ENCODE data around the gene ATXN10.

Gene ATXN10

GRCh38 chr22:45768490-45768889 lies 96.9 kb downstream of the ATXN10 start:
- no peak for DNase-seq

GRCh38 chr22:45769569-45770210 lies 98.1 kb downstream of the ATXN10 start:
- no peak for DNase-seq

- no peak for DNase-seq
These were observed 98.9 kb downstream of the ATXN10 start for GRCh38 chr22:45770506-45770905.

GRCh38 chr22:45771057-45771456 lies 99.4 kb downstream of the ATXN10 start:
- DNase-seq = no peak

GRCh38 chr22:45771711-45772110 lies 100.1 kb downstream of the ATXN10 start:
- DNase-seq = no peak

- no peak for DNase-seq
These were observed 101.1 kb downstream of the ATXN10 start for GRCh38 chr22:45772743-45773142.

- DNase-seq = no peak
These were observed 102.5 kb downstream of the ATXN10 start for GRCh38 chr22:45774001-45774670.

- no peak for DNase-seq
These were observed 103.4 kb downstream of the ATXN10 start for GRCh38 chr22:45775062-45775461.

- DNase-seq = no peak
These were observed 104.1 kb downstream of the ATXN10 start for GRCh38 chr22:45775569-45776312.

- DNase-seq = no peak
These were observed 104.6 kb downstream of the ATXN10 start for GRCh38 chr22:45776313-45776585.

GRCh38 chr22:45777046-45777851 lies 105.6 kb downstream of the ATXN10 start:
- no peak for DNase-seq

GRCh38 chr22:45777852-45778375 lies 106.3 kb downstream of the ATXN10 start:
- DNase-seq = no peak

- no peak for DNase-seq
These were observed 109.8 kb downstream of the ATXN10 start for GRCh38 chr22:45781459-45781858.

- no peak for DNase-seq
These were observed 110.3 kb downstream of the ATXN10 start for GRCh38 chr22:45781966-45782365.

GRCh38 chr22:45783021-45783420 lies 111.4 kb downstream of the ATXN10 start:
- DNase-seq = no peak

- no peak for DNase-seq
These were observed 112.1 kb downstream of the ATXN10 start for GRCh38 chr22:45783690-45784089.

- no peak for DNase-seq
These were observed 113.0 kb downstream of the ATXN10 start for GRCh38 chr22:45784357-45785277.

GRCh38 chr22:45785458-45785857 lies 113.8 kb downstream of the ATXN10 start:
- no peak for DNase-seq

- DNase-seq = no peak
These were observed 115.1 kb downstream of the ATXN10 start for GRCh38 chr22:45786726-45787125.

GRCh38 chr22:45787759-45788158 lies 116.1 kb downstream of the ATXN10 start:
- DNase-seq = no peak

- DNase-seq = no peak
These were observed 116.9 kb downstream of the ATXN10 start for GRCh38 chr22:45788522-45788921.

- no peak for DNase-seq
These were observed 118.8 kb downstream of the ATXN10 start for GRCh38 chr22:45790401-45790800.
